GM21723 (cell line): ENCODE data around the gene PSENEN.
A peak's percentile ranks its signal among the peaks of the same experiment; 100 is the strongest.

Experiments used
- ATAC-seq: cut with Tn5 transposase; IDR thresholded peaks from one replicate; pipeline ENCODE4 v1.9.1; 2021; ENCODE audit warnings: mild to moderate bottlenecking, moderate library complexity; ENCODE audit not compliant: unreplicated experiment

Gene PSENEN

GRCh38 chr19:35745328-35746086 is at the start of gene PSENEN, which contains the start of gene U2AF1L4:
Gene PSENEN (plus strand): TSS chr19:35745651. CDS start chr19:35745931, 280 bp downstream.
Gene U2AF1L4 (minus strand): TSS chr19:35745418. CDS start chr19:35745391, 27 bp downstream.
- peak; percentile 43 for ATAC-seq

DNA sequence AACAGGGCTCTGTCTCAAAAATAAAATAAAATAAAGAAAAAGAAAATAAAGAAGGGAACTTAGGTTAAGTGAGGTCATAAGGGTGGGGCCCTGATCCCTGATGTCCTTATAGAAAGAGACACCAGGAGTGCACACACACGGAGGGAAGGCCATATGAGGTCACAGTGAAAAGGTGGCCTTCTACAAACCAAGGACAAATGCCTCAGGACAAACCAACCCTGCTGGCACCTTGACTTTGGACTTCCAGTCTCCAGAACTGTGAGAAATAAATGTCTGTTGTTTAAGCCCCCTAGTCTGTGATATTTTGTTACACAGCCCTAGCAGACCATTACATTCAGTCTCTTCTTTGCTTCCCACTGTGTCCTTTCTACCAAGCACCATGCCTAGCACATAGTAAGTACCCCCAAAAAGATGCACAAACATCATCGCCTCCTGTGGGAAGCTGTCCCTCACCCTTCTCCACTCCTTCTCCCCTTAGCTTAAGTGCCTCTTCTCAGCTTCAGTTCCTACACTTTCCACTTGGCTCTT is 49.5 kb upstream of the PSENEN start:
- no peak for ATAC-seq

- no peak for ATAC-seq
These were observed 48.6 kb upstream of the PSENEN start for GRCh38 chr19:35696835-35697234.

DNA sequence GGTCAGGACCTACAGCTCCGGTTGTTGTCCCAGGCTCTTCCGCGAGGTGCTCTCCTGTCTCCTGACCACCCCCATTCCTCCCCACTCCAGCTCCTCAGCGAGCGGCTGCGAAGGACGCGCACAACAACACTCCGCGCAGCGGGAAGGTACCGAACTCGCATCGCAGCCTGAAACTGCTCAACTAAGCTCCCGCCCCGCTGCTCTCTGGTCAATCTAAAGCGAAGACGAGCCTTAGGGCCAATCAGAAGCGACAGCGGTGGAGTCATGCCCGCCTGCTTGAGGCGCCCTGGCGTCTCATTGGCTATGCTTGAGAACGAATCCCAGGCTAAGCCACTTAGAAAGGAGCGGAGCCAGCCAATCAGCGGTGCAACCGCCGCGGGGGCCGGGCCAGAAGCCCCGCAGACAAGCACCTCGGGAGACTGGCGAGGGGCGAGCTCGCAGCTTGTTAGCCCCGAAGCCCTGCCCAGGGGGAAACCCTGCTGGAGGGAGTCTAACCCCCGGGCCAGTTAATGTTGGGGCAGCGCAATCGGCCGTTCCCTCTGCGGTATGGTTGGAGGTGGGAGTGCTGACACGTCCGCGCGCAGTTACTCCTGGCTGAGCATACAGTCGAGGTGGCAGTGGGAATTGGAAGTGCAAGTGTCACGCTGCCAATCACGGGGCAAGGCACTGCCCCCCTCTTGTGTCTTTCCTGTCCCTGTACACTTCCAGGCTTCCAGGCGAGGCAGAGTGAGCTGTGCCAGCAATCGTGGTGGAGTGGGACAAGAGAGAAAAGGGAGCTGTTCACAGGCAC is 43.0 kb upstream of the PSENEN start:
- ATAC-seq: peak; percentile 91

DNA sequence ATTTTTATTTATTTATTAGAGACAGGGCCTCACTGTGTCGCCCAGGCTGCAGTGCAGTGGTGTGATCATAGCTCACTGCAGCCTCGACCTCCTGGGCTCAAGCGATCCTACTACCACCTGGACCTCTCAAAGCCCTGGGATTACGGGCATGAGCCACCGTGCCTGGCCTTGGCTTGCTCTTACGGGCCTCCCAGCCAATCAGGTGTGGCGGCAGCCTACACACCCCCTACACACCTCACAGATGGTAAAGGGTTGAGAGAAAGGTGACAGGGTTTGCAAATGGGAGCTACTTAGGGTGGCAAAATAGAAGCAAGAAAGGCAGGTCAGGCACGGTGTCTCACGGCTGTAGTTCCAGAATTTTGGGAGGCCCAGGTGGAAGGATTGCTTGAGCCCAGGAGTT is 42.1 kb upstream of the PSENEN start:
- no peak for ATAC-seq

GRCh38 chr19:35704218-35704617 is 41.2 kb upstream of the PSENEN start, which contains the start of gene ZBTB32:
Gene ZBTB32 (plus strand): TSS chr19:35704558. CDS start chr19:35714627, 10,069 bp downstream.
- no peak for ATAC-seq

DNA sequence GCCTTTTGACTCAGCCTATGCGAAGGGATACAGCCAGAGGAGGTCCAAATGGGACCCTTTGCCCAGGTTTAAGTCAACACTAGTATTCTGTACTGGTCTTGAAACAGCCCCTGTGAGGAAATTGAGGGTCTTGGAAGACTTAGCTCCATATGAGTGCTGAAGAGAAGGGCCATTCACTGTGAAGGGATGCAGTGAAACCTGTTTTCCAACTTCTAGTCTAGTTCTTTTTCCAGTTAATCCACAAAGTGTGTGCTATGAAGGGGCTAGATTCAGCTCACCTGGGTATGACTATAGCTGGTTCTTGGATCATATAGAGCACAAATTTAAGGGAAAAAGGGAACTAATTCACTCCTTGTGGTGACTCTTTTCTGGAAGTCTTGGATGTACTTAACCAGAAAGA is 37.1 kb upstream of the PSENEN start:
- no peak for ATAC-seq

- peak; percentile 26 for ATAC-seq
These were observed 34.4 kb upstream of the PSENEN start for GRCh38 chr19:35710784-35711723.

DNA sequence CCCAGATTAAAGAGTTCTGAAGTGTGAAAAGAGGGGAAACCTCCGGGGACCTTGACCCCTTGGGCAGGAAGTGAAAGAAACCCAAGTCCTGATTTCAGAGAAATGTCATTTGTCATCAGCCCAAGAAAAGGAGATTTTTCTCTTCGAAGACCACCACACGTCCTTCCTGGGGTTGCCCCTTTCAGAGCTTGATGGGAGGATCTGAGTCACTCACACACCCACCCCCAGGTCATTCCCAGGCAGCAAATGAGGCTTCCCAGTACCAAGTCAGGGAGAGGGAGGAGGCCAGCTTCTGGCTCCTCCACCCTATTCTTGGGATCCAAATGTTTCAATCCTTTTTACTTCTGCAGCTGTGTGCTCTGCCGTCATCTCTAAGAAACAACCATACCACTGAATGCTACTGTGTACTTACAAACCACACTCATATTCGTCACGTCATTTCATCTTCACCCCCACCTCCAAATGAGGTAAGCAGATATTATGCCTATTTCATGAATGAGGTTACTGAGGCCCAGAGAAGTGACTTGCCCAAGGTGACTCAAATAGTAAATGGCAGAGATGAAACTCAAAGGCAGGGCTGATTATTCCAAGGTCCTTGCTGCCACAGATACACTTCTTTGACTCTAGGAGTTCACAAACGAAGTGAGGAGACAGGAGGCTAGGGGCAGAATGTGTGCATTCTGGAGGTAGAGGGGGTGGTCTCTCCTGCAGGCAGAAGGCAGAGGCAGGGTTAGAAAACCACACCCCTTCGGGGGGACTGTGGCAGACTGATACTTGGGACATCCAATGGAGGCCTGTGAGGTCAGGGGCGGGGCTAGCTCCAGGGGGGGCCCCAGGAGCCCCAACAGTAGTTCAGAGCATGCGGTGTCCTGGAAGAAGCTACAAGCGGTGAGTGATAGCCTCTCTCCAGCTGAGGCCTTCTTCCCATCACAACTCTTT is 32.6 kb upstream of the PSENEN start:
- ATAC-seq: peak; percentile 16

GRCh38 chr19:35713506-35713850 is 32.0 kb upstream of the PSENEN start:
- no peak for ATAC-seq

- ATAC-seq: no peak
These were observed 31.5 kb upstream of the PSENEN start for GRCh38 chr19:35713904-35714495.

DNA sequence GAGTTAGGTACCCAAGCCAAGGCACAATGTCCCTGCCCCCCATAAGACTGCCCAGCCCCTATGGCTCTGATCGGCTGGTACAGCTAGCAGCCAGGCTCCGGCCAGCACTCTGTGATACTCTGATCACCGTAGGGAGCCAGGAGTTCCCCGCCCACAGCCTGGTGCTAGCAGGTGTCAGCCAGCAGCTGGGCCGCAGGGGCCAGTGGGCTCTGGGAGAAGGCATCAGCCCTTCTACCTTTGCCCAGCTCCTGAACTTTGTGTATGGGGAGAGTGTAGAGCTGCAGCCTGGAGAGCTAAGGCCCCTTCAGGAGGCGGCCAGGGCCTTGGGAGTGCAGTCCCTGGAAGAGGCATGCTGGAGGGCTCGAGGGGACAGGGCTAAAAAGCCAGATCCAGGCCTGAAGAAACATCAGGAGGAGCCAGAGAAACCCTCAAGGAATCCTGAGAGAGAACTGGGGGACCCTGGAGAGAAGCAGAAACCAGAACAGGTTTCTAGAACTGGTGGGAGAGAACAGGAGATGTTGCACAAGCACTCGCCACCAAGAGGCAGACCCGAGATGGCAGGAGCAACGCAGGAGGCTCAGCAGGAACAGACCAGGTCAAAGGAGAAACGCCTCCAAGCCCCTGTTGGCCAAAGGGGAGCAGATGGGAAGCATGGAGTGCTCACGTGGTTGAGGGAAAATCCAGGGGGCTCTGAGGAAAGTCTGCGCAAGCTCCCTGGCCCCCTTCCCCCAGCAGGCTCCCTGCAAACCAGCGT is 30.7 kb upstream of the PSENEN start:
- no peak for ATAC-seq

DNA sequence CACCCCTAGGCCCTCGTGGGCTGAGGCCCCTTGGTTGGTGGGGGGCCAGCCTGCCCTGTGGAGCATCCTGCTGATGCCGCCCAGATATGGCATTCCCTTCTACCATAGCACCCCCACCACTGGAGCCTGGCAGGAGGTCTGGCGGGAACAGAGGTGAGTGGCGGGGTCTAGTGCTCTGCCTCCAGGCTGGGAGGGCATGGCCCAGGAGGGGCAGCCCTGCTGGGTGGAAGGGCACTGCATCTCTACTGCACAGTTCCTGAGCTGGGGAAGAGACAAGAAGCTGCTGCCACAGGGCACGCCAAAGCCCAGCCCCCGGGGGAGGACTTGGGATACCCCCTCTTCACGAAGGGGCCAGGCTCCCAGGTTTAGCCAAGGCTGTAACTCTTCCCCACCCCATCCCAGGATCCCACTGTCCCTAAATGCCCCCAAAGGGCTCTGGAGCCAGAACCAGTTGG is 30.1 kb upstream of the PSENEN start:
- ATAC-seq: no peak

DNA sequence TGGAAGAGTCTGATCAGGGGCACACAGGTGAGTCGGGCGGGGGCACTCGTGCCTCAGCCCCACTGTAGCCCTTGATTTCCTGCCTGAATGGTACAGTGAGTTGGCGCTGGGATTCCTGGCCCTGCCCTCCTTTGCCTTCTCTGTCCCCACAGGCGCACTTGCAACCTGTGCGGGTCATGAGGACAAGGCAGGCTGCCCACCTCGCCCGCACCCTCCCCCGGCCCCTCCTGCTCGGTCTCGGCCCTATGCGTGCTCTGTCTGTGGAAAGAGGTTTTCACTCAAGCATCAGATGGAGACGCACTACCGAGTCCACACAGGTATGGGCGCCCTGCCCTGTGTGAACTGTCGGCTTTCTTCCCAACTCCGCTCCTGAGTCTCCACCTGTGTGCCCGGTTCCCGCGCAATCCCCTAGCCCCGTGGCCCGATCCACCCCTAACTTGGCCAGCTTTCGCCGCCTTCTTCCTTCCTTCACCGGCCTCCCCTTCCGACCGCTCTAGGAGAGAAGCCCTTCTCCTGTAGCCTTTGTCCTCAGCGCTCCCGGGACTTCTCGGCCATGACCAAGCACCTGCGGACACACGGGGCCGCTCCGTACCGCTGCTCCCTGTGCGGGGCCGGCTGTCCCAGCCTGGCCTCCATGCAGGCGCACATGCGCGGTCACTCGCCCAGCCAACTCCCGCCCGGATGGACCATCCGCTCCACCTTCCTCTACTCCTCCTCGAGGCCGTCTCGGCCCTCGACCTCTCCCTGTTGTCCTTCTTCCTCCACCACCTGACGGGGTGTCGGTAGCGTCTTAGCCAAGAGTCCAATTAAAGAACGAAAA is 29.3 kb upstream of the PSENEN start:
- ATAC-seq: peak; percentile 2

DNA sequence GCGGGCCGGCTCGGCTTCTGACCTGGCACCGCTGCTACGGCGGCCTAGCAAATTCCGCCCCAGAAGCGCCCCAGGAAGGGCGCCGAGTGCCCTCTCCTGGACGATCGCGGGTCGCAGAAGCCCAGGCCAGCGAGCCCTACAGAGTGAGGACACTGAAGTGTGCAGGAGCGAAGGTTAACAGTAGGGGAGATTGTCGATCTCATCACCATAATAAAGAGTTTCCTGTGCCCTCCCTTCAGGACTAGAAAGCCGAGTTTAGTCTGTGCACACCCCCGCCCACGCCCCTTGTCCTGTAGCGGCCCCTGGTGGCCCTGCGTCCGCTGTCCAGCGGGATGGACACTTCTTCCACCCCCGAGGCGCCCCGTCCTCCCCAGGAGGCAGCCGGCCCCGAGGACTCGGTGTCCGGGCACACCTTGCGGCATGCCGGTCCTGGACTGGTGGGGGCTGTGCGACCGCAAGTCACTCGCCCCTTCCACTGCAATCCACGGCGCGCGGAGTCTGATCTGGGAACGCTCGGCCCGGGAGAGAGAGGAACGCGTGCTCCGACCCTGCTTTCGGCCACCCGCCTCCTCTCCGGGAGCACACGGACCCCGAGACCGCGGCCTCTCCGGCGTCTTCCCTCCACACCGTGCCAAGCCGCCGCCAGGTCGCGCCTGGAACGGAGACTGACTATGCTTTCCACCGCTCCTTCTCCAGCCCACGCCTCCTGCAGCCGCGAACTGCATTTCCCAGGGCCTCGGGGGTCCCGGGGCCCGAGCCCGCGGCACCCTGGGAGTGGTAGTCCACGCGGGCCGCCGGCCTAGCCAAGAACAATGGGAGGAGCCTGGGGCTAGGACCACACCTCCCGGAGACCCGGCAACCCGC is 28.4 kb upstream of the PSENEN start:
- ATAC-seq: peak; percentile 51

DNA sequence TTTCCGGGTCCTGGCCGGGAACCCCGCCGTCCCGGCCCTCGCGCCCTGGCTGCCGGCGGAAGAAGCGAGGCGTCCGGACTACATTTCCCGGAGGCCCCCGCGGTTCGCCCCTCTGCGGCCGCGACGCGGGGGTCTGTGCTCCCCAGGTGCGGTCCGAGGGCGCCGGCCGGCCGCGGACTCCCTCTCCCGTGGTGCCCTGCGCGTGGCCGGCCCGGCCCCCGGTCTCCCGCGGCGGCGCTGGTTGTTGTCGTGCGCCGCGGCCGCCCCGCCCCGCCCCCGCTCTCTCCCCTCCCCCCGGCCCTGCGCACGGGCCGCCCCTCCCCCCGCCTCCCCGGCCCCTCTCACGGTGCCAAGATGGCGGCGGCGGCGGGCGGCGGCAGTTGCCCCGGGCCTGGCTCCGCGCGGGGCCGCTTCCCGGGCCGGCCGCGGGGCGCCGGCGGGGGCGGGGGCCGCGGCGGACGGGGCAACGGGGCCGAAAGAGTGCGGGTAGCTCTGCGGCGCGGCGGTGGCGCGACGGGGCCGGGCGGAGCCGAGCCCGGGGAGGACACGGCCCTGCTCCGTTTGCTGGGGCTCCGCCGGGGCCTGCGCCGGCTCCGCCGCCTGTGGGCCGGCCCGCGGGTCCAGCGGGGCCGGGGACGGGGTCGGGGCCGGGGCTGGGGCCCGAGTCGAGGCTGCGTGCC is 27.6 kb upstream of the PSENEN start, which contains the start of gene KMT2B:
TSS of gene KMT2B (plus strand) at position 339 of the 680 bp plus-strand sequence. CDS start at position 355, 16 bp downstream.
- peak; percentile 39 for ATAC-seq
